ENCODE results near the gene GMDS.

GMDS gene

GRCh38 chr6:2173203-2173961, 72.0 kb downstream of the GMDS start:
- no peak for DNase-seq

- no peak for DNase-seq
These were observed 73.7 kb downstream of the GMDS start for GRCh38 chr6:2171728-2172127.

GRCh38 chr6:2168480-2168879, 76.9 kb downstream of the GMDS start:
- DNase-seq, result no peak

- DNase-seq, result no peak
These were observed 78.7 kb downstream of the GMDS start for GRCh38 chr6:2166717-2167116.

- DNase-seq, result no peak
These were observed 80.1 kb downstream of the GMDS start for GRCh38 chr6:2165286-2165685.

- DNase-seq, result no peak
These were observed 80.9 kb downstream of the GMDS start for GRCh38 chr6:2164481-2164880.

DNA sequence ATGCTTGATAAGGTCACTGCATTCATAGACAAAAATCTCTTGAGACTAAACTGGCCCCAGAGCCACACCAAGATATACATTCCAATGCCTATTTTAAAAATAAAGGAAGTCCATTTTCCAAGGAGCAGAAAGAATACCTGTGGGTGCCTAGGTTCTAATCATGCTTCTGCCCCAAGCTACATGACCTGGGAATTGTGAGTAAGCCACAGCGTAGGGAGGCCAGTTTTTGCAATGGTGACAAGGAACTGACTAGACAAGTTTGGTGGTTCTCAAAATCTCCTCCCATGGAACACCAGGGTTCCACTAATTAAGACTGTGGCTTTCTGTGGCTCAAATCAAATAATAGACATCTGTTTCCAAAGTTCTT, 83.3 kb downstream of the GMDS start:
- no peak for DNase-seq

- no peak for DNase-seq
These were observed 86.7 kb downstream of the GMDS start for GRCh38 chr6:2158596-2159271.

DNA sequence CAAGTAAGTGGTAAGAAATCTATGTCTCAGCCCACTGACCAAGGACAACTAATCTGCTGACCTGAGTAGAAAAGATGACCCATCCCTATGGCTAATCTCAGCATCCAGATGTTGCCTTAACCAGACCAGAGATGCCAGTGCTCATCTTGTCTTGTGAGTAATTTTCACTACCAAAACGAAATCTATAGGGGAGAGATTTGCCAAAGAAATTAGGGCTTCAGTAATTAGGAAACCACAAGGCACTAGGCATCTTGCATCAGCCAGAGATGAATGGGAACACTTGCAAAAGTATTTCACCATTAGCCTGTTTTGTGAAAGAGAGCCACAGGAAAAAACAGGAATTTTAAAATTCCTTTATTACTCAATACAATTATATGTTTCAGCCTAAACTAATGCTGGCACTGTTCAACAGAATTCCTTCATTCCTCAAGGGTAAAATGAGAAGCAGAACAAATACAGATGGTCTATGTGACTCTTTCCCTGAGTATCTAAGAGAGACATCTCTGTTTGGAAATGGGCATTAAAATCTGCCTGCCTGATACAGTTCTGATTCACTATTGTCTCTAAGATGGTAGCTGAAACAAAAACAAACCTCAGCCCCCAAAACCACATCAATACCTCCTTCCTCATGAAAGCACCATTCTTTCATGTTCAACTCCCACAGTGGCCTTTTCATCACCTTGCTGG, 87.8 kb downstream of the GMDS start:
- DNase-seq, result no peak

DNA sequence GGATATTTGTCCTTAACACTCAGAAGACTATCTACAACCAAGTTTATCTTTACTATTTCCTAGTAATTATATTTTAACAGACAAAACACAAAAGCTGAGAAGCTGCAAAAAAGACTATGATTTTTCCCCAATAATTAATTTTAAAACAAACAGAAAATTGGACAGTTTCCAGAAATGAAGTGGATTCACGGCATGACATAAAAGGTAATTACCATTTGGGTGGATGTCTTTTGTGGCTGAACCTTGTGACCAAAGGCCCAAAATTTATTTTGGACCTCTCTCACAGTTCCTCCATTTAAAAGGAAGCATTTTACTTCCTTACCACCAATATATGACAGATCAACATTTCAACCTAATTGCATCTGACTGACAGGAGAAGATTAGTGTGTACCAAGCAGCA, 90.2 kb downstream of the GMDS start:
- no peak for DNase-seq

DNA sequence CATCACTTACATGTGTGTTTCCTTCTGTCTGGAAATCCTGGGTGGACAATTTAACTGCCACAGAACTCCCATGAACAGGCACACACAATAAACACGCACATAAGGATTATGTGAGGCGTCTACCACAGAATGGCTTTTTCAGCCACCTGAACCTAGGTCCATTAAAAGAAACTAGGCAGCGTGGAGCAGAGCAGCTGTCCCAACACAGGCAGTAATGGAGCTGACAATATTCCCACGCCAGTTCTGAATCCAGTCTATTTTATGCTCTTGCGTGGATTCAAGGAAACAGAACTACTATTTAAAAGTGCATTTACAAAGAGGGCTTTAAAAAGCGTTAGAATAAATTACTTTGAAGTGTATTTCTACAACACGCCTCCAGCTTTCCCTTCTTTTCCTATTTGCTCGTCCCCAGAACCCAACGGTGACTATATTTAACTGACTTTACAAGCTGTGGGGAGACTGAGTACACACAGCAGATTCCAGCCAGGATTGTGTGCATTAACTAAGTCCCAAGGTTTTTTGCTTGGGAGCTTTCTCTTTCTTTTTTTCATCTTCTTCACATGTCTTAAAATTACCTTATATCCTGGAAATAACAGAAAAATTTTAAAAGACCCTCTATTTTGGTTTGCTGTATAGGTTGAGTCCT, 95.9 kb downstream of the GMDS start:
- no peak for DNase-seq

DNA sequence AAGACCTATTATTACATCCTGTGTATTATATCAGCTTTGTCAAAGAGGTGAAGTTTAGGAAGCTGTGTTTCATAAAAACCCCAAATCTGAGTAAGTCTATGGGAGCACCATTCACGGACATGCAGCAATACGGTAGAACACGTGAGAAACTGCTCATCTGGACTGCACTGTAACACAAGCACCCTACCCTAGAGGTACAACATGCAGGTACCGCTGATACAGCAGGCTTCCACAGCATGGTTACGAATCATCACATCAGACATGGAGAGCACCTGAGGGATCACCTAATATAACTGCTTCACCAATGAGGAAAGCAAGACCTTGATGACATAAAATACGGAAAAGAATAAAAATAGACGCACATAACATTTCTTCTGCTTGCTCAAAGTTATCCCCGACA, 96.7 kb downstream of the GMDS start:
- no peak for DNase-seq

DNA sequence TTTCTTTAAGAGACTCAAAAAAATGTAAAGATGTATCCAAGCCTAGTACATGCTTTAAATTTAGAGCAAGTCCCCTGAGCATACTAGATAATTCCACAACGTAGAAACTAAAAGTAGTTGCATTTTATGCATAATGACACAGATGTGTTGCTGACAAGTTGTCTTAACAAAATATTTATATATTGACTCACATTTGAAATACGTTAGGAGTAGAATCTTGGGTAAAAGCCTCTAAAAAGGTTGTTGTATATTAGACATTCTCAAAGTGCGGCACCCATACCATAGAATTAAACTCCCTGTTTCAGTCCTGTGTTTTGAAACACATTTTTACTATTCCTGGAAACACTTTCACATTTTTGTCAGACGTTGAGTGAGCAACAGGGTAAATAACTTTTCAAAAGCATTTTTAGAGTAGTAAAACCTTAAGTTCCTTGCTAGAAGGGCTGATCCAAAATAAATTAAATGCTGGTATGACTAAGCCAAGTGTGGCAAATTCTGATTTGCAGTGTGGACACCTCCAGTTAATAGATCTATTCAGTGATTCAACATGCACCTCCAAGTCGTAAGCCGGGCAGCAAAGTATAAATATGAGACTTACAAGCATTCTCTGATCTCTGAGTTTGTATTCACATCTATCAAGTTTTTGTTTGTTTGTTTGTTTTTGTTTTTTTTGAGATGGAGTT, 97.5 kb downstream of the GMDS start:
- no peak for DNase-seq

DNA sequence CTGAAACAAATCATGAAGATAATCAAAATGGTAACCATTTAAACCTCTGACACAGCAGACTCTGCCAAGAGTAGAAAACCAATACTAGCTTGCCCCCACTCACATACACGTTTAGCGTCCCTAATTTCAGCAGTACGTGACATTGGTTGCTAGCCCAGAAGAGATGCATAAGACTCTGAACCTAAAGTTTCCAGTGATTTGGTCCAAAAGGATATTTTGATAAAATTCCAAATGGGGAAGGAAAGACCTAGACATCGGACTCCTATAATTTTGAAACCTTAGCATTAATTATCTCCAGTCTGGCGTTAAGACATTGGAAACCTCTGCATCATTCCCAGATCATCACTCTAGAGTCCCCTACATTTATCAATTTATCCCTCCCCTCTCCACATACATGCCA, 98.1 kb downstream of the GMDS start:
- no peak for DNase-seq

GRCh38 chr6:2144210-2144609, 101.2 kb downstream of the GMDS start:
- DNase-seq, result no peak

DNA sequence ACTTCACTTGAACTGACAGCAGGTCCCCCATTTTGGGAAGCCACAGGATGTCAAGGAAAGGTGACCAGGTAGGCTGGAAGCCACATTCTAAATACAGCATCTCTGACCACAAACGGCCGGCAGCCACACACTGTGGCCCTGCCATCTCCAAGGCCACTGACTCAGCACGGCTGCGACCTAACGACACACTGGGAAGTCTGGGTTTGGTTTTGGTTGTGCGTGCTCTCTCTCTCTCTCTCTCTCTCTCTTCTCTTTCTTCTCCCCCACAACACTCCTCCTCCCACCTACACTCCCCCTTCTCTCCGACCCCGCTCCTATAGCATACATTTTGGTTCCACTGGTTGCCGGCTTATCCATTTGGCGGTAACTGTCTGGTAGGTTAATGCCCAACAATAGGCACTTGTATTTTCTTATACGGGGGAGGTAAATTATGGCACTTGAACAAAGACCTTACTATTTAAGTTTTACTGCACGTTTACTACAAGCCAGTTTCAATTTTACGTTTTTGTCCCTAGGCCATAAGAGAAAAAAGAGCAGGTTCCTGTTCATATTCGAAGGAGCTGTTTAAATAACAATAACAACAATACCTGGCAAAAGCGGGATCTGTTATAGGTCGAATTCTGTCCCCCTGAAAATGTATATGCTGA, 103.6 kb downstream of the GMDS start:
- no peak for DNase-seq

DNA sequence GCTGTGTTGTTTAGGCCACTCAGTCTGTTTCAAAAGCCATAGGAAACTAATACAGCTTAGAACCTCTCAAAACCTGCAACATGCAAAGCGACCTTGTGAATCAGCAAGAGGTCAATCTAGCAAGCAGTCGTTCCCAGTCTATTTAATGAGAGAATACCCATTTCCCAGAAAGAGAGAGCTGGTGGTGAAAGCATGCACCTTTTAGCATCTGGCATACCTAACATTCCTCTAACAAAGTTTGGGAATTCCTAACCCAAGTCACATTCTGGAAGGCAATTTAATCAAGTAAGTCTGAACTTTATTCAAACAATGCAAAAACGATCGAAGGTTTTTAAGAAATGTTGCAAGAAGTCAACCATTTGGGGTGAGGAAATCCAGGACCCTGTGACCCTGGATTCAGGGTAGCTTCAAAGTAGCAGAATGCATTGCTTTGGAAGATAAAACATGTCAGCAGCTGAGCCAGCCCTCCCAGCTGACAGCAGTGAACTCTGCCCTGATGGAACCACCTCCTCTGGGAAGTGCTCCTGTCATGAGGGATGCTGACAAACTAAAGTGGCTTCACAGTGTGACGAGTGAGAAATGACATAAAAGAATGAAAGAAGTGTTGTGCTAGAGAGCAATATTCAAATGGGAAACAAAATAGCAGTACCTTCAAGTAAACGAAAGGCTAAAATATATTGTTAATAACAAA, 104.8 kb downstream of the GMDS start:
- no peak for DNase-seq

GRCh38 chr6:2135401-2135800, 110.0 kb downstream of the GMDS start:
- no peak for DNase-seq

DNA sequence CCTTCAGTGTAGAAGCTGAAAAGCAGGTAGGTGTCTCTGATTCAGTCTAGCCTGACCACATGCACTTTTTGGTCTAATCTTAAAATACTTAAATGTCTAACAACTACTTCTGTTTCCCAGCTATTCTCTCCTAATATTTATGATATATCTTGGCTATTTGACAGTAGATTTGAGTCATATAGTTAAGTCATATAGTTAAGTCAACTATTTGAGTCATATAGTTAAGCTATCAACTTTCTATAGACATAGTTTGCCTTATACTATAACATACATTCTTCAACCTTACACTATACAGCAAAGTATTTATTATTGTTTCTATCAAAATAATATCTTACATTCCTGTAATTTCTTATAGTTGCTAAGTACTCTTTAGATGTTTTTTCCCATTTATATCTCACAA, 110.9 kb downstream of the GMDS start:
- no peak for DNase-seq

DNA sequence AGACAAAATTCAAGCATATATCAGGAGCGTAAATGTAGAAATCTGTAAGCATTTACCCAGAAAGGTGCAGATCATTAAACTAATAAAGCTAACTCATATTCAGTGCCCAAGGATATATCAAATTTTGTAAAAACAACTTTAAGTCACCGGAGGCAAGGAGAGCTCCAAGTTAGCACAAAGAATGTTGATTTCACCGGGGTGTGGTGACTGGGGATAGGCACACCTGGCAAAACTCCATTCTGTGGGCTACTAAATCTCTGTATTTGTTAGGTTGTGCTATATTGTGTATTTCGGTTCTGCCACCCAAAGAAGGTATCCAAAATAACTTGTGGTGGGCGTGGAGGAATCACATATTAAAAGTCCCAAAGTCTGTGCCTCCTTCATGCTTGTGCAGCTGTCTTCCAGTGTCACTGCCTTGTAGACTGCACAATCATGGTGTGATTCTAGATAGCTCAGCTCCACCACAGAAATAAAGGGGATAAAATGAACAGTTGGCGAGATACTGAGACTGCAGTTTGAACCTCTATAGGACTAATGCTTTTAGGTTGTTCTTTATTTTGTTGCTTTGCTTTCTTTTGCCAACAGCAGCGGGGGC, 111.6 kb downstream of the GMDS start:
- no peak for DNase-seq

DNA sequence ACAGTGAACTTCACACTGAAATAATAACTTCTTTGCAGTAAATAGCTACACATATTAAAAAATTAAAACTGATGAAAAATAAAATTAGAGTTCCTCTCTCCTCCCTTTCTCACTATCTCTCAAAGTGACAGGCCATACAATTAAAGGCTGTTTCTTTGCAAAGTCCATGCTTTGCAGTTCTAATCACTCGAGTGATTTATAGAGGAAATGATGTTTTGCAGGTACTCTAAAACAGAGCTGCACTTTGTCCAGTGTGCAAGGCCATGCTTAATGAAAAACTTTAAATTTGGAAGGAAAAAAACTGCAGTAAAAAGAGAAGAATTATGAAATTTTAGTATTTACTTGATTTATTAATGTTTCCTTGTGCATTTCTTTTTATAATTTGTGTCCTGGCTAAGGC, 112.5 kb downstream of the GMDS start:
- DNase-seq, result no peak
